Activated CD4-positive, alpha-beta T cell treated with anti-CD3 and anti-CD28 coated beads for 36 hours (primary cell): Measurements from ENCODE around the gene FERMT3. TPM values are rescaled to one million over a fixed set of nuclear protein-coding genes. Genes with fewer than 3 reads are reported as not detected.
"Not testable (repeated sequence)": the region's sequence is repeated elsewhere in the genome, so short reads cannot be mapped to it uniquely, and the experiment has no call there.

Experiments used
- ATAC-seq: fragments of 200-7000 bp; cut with Tn5 transposase; one replicate; pipeline ENCODE4 v1.10.0; 2021; ENCODE audit warnings: mild to moderate bottlenecking, moderate library complexity
- CTCF ChIA-PET: fragments of 350-600 bp; sonication (Branson Sonifier 250); formaldehyde crosslinking; loops from one replicate; lab custom pipeline; 2021; ENCODE audit warnings: antibody characterized with exemption; lab: Charles Lee
- POLR2A ChIA-PET: fragments of 350-600 bp; sonication (Branson Sonifier 250); formaldehyde crosslinking; loops from one replicate; lab custom pipeline; 2021; ENCODE audit warnings: antibody characterized with exemption, inconsistent platforms; lab: Charles Lee
- DNase-seq: peaks from one replicate; pipeline ENCODE4 v3.0.0-alpha.2; 2020
- H3K27ac Mint-ChIP-seq: one replicate; pipeline ENCODE4 v1.8.0; 2021; ENCODE audit warnings: mixed read lengths
- H3K27me3 Mint-ChIP-seq: one replicate; pipeline ENCODE4 v1.8.0; 2021; ENCODE audit warnings: mixed read lengths
- H3K36me3 Mint-ChIP-seq: one replicate; pipeline ENCODE4 v1.8.0; 2021; ENCODE audit warnings: low read depth, mixed read lengths
- H3K4me1 Mint-ChIP-seq: one replicate; pipeline ENCODE4 v1.8.0; 2021; ENCODE audit warnings: mixed read lengths
- H3K4me3 Mint-ChIP-seq: one replicate; pipeline ENCODE4 v1.8.0; 2021; ENCODE audit warnings: mild to moderate bottlenecking, moderate library complexity, mixed read lengths
- H3K9me3 Mint-ChIP-seq: one replicate; pipeline ENCODE4 v1.8.0; 2021; ENCODE audit warnings: low read depth, mixed read lengths
- intact Hi-C, 2 experiments: fragments of 100-400 bp; cut with DNase I in 1 of 2; cut with micrococcal nuclease in 1 of 2; formaldehyde crosslinking; loops; one replicate each; pipeline versions ENCODE4 v1.14.2 to v1.15.1; 2022 to 2024; cut with DNase I, micrococcal nuclease
- total RNA-seq, 2 experiments: library from RNA; stranded (reverse); gene quantifications; one replicate each; pipeline ENCODE4 v1.2.3, GENCODE V29; 2021

Gene FERMT3
- total RNA-seq: 100 to 1,000 TPM; 182 to 184 TPM

GRCh38 chr11:64206457-64207255, at the start of gene FERMT3:
FERMT3 (plus strand) TSS chr11:64206721; CDS start chr11:64207365, 644 bp downstream.
- Mint-ChIP-seq H3K27me3 (no peaks in the 10 kb centered on the region), H3K4me3 (peak within 1 kb of the TSS; percentile 90), H3K4me1 (peaks cover 45% of the 10 kb centered on the region), H3K9me3 (no peaks in the 10 kb centered on the region), H3K27ac (peak within 1 kb of the TSS; percentile 99), H3K36me3 (peaks cover 79% of the 10 kb centered on the region)
- ATAC-seq (peak; percentile 70), DNase-seq (peak; percentile 90)
- ChIA-PET POLR2A (interaction anchor here (0.6 to 3.7 kb wide), 11 partner anchors 18 to 125 kb away, joined by 4 to 28 read pairs (median 7); partner anchors contain the start of genes FKBP2, NUDT22, PRDX5 and STIP1), CTCF (interaction anchor here (0.5 to 7.3 kb wide), 15 partner anchors 11 to 368 kb away, joined by 3 to 111 read pairs (median 5); partner anchors contain the start of genes CATSPERZ, ESRRA, MARK2 and NUDT22)
- intact Hi-C loops: loop anchor here (1.0 to 5.0 kb wide), 13 partner anchors 19 to 232 kb away; partner anchors contain the start of genes ESRRA (in 2 of the 2), FKBP2 (in 2 of the 2), COX8A (in 1 of the 2) and DNAJC4 (in 1 of the 2)

DNA sequence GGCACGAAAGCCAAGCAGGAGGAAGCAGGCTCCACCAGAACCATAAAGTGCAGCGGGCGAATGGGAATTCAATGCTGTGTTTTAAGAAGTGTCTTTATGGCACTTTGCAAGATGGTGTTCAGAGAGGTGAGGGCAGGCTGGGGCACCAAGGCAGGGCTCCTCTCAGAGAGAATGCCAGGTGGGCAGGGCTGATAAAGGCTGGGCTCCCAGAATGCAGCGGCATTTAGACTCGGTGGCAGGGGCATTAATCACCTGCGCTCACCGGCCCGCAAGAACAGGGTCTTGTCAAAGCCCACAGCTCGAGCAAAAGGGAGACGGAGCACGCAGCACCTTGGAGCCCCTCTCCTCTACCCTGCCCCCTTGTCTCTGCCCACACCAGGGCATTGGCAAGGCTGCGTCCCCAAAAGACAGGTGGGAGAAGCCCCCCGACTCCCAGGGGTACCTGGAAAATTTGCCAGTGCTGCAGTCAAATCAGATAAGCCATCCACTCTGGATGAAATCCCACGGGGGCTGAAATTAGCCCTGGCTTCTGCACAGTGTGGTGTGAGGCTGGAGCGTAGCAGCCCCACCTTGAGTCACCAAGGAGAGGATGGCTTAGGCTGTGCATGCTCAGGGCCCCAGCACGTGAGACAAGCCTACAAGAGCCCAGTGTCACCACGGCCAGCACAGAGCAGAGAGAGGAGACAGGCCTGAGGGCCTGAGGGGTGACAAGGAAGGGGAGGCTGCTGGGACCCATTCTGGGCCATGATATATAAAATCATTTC, 48.7 kb upstream of the FERMT3 start:
- Mint-ChIP-seq H3K4me1 (peaks cover 3% of the 10 kb centered on the region), H3K4me3 (no peak overlapping the region), H3K27me3 (no peaks in the 10 kb centered on the region), H3K9me3 (no peaks in the 10 kb centered on the region), H3K36me3 (peaks cover 8% of the 10 kb centered on the region), H3K27ac (no peak overlapping the region)
- POLR2A ChIA-PET: no interaction called here
- CTCF ChIA-PET: no interaction called here
- intact Hi-C loops: no loop called here
- no peak for ATAC-seq
- no peak for DNase-seq

- CTCF ChIA-PET: interaction anchor here (1.0 to 1.6 kb wide), 2 partner anchors 9 kb away, joined by 3 to 5 read pairs; no protein-coding TSS in a partner anchor
- POLR2A ChIA-PET: no interaction called here
Measured at GRCh38 chr11:64161037-64161436, 45.5 kb upstream of the FERMT3 start.

DNA sequence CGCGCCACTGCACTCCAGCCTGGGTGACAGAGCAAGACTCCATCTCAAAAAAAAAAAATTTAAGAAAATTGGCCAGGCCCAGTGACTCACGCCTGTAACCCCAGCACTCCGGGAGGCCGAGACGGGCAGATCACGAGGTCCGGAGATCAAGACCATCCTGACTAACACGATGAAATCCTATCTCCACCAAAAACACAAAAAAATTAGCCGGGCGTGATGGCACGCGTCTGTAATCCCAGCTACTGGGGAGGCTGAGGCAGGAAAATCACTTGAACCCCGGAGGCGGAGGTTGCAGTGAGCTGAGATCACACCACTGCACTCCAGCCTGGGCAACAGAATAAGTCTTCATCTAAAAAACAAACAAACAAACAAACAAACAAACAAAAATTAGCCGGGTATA, 43.8 kb upstream of the FERMT3 start:
- H3K4me3 Mint-ChIP-seq, H3K36me3 Mint-ChIP-seq, H3K4me1 Mint-ChIP-seq, ATAC-seq, POLR2A ChIA-PET, DNase-seq, intact Hi-C loops, H3K27ac Mint-ChIP-seq, H3K9me3 Mint-ChIP-seq, H3K27me3 Mint-ChIP-seq: not testable (repeated sequence)
- CTCF ChIA-PET: interaction anchor here (0.6 kb wide), 1 partner anchor 218 kb away, joined by 3 read pairs; no protein-coding TSS in a partner anchor

More at GRCh38 chr11:64161037-64161436, 45.5 kb upstream of the FERMT3 start:
- peaks cover 6% of the 10 kb centered on the region for H3K4me1 Mint-ChIP-seq
- ATAC-seq (no peak), DNase-seq (no peak)
- no peak overlapping the region for H3K4me3 Mint-ChIP-seq
- intact Hi-C loops: no loop called here
- H3K36me3 Mint-ChIP-seq: peaks cover 8% of the 10 kb centered on the region
- H3K27ac Mint-ChIP-seq: no peak overlapping the region
- H3K27me3 Mint-ChIP-seq: no peaks in the 10 kb centered on the region
- no peaks in the 10 kb centered on the region for H3K9me3 Mint-ChIP-seq

DNA sequence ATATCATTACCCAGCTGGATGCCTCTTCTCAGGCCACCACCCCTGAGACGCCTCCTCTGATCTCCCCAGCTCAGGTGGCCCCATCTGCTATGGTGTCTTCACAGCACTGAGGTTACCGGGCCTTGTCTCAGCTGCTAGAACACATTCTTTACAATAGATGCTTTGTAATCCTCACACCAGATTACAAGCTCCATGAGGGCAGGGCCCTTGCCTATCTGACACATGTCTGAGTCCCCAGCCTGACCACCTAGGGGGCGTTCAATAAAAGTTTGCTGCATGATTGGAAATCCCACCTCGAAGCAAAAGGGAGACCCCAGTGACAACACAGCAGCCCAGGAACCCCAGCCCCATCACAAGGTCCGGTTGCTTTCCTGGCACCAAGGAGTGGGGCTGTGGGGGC, 42.6 kb upstream of the FERMT3 start:
- H3K36me3 Mint-ChIP-seq: peaks cover 9% of the 10 kb centered on the region
- no peak for ATAC-seq
- intact Hi-C loops: no loop called here
- H3K9me3 Mint-ChIP-seq: no peaks in the 10 kb centered on the region
- H3K4me1 Mint-ChIP-seq: peaks cover 9% of the 10 kb centered on the region
- ChIA-PET CTCF (interaction anchor here (0.5 to 1.1 kb wide), 3 partner anchors 11 to 425 kb away, joined by 3 to 5 read pairs (median 3); no protein-coding TSS in a partner anchor), POLR2A (interaction anchor here (0.6 kb wide), 2 partner anchors 41 to 1278 kb away, joined by 3 to 5 read pairs; no protein-coding TSS in a partner anchor)
- no peak for DNase-seq
- H3K27me3 Mint-ChIP-seq: no peaks in the 10 kb centered on the region
- no peak overlapping the region for H3K4me3 Mint-ChIP-seq
- no peak overlapping the region for H3K27ac Mint-ChIP-seq

- ChIA-PET CTCF (interaction anchor here (0.5 to 1.2 kb wide), 5 partner anchors 12 to 1329 kb away, joined by 3 to 5 read pairs (median 3); no protein-coding TSS in a partner anchor), POLR2A (no interaction called here)
- H3K9me3 Mint-ChIP-seq: no peaks in the 10 kb centered on the region
- ATAC-seq: no peak
- H3K4me1 Mint-ChIP-seq: peaks cover 9% of the 10 kb centered on the region
- no peak for DNase-seq
- H3K4me3 Mint-ChIP-seq: peak overlapping the region; percentile 92
- H3K27me3 Mint-ChIP-seq: no peaks in the 10 kb centered on the region
- intact Hi-C loops: loop anchor here in 1 of 2 experiments (5.0 kb wide), 3 partner anchors 177 to 397 kb away; partner anchors contain the start of genes MARK2, OTUB1 and ZFTA
- H3K27ac Mint-ChIP-seq: peak overlapping the region; percentile 58
- peaks cover 9% of the 10 kb centered on the region for H3K36me3 Mint-ChIP-seq
Measured at GRCh38 chr11:64164392-64165312, 41.9 kb upstream of the FERMT3 start.

- ChIA-PET CTCF (interaction anchor here (0.5 to 1.2 kb wide), 3 partner anchors 12 to 1329 kb away, joined by 3 to 5 read pairs (median 3); no protein-coding TSS in a partner anchor), POLR2A (no interaction called here)
- Mint-ChIP-seq H3K9me3 (no peaks in the 10 kb centered on the region), H3K27me3 (no peaks in the 10 kb centered on the region), H3K27ac (no peak overlapping the region), H3K36me3 (peaks cover 7% of the 10 kb centered on the region), H3K4me3 (peak overlapping the region; percentile 92), H3K4me1 (peaks cover 9% of the 10 kb centered on the region)
- peak; percentile 3 for ATAC-seq
- DNase-seq: peak; percentile 45
- intact Hi-C loops: loop anchor here in 1 of 2 experiments (5.0 kb wide), 3 partner anchors 178 to 398 kb away; partner anchors contain the start of genes MARK2, OTUB1 and ZFTA
Measured at GRCh38 chr11:64165481-64165841, 41.1 kb upstream of the FERMT3 start.

GRCh38 chr11:64165842-64166635, 40.5 kb upstream of the FERMT3 start, which contains the start of gene MACROD1:
MACROD1 (minus strand) TSS chr11:64166113; CDS start chr11:64165994, 119 bp downstream.
- ATAC-seq (peak; percentile 94), DNase-seq (peak; percentile 92)
- intact Hi-C loops: loop anchor here (2.0 to 5.0 kb wide), 7 partner anchors 19 to 399 kb away; partner anchors contain the start of genes FERMT3 (in 1 of the 2), MARK2 (in 1 of the 2), NAA40 (in 1 of the 2) and NUDT22 (in 1 of the 2)
- Mint-ChIP-seq H3K4me1 (peaks cover 9% of the 10 kb centered on the region), H3K36me3 (peaks cover 6% of the 10 kb centered on the region), H3K27me3 (no peaks in the 10 kb centered on the region), H3K27ac (peak within 1 kb of the TSS; percentile 83), H3K9me3 (no peaks in the 10 kb centered on the region), H3K4me3 (peak within 1 kb of the TSS; percentile 92)
- CTCF ChIA-PET: interaction anchor here (0.6 to 1.3 kb wide), 6 partner anchors 13 to 304 kb away, joined by 3 to 5 read pairs (median 3); partner anchors contain the start of gene FERMT3
- POLR2A ChIA-PET: interaction anchor here (0.6 to 1.0 kb wide), 2 partner anchors 9 to 19 kb away, joined by 4 to 5 read pairs; no protein-coding TSS in a partner anchor

DNA sequence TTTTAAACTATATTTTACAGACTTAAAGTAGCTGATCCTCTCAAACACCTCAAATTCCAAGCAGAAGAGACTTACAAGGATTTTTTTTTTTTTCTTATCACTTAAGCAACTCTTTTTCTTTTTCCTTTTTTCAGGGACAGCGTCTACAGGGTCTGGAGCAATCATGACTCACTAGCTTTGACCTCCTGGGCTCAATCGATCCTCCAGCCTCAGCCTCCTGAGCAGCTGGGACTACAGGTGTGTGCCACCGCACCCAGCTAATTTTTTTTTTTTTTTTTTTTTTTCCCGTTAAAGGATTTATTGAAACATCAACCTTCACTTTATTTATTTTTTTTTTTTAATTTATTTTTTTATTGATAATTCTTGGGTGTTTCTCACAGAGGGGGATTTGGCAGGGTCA, 36.1 kb upstream of the FERMT3 start:
- Mint-ChIP-seq H3K9me3 (peaks cover 4% of the 10 kb centered on the region), H3K27ac (no peak overlapping the region), H3K4me1 (peaks cover 3% of the 10 kb centered on the region), H3K4me3 (no peak overlapping the region), H3K27me3 (no peaks in the 10 kb centered on the region), H3K36me3 (peaks cover 8% of the 10 kb centered on the region)
- ChIA-PET CTCF (interaction anchor here (0.6 to 1.6 kb wide), 3 partner anchors 9 to 600 kb away, joined by 3 to 5 read pairs (median 3); no protein-coding TSS in a partner anchor), POLR2A (no interaction called here)
- DNase-seq (no peak), ATAC-seq (no peak)
- intact Hi-C loops: no loop called here
